HepG2 (cell line): ENCODE data around the gene SULT2B1. TPM values are rescaled to one million over a fixed set of nuclear protein-coding genes. Genes with fewer than 3 reads are reported as not detected.
A peak's percentile ranks its signal among the peaks of the same experiment; 100 is the strongest.

Experiments
- AKNA ChIP-seq: sonication (generic); formaldehyde crosslinking; IDR thresholded peaks from 2 replicates; pipeline ENCODE4 v1.4.0; 2020; ENCODE audit warnings: missing genetic modification reagents, borderline replicate concordance
- ARID2 ChIP-seq: sonication (generic); formaldehyde crosslinking; IDR thresholded peaks from 2 replicates; pipeline ENCODE4 v1.8.1; 2022; ENCODE audit warnings: mild to moderate bottlenecking, missing genetic modification reagents, borderline replicate concordance
- DMAP1 ChIP-seq: IDR thresholded peaks from 2 replicates; pipeline ENCODE4 v1.6.1; 2016
- ELF3 ChIP-seq: IDR thresholded peaks from 2 replicates; pipeline ENCODE4 v1.6.1; 2016; ENCODE audit warnings: missing genetic modification reagents, missing compliant biosample characterization
- GTF2F1 ChIP-seq: fragments of 150-350 bp; IDR thresholded peaks from 2 replicates; pipeline ENCODE4 v1.6.1; 2014; ENCODE audit warnings: low read length
- HDAC6 ChIP-seq: fragments of 200-600 bp; sonication (generic); IDR thresholded peaks from 2 replicates; pipeline ENCODE4 v1.7.0; 2017; ENCODE audit warnings: mild to moderate bottlenecking, antibody characterized with exemption, low read length, low read depth
- HMG20B ChIP-seq: conservative IDR thresholded peaks from 2 replicates; pipeline ENCODE4 v1.6.1; 2016; ENCODE audit warnings: missing genetic modification reagents, missing compliant biosample characterization
- JARID2 ChIP-seq: sonication (generic); formaldehyde crosslinking; IDR thresholded peaks from 2 replicates; pipeline ENCODE4 v1.8.1; 2023; ENCODE audit warnings: missing genetic modification reagents, inconsistent platforms; ENCODE audit not compliant: insufficient replicate concordance
- MAFG ChIP-seq: sonication (generic); formaldehyde crosslinking; IDR thresholded peaks from 2 replicates; pipeline ENCODE4 v1.5.1; 2020; ENCODE audit warnings: mild to moderate bottlenecking, missing genetic modification reagents
- MAFK ChIP-seq, 2 experiments: IDR thresholded peaks in 1 of 2; conservative IDR thresholded peaks in 1 of 2; 2 replicates each; pipeline ENCODE4 v1.6.1; 2011; ENCODE audit warnings: improper control_type of control experiment in 2 of 2, low read length in 2 of 2
- MYNN ChIP-seq: sonication (generic); formaldehyde crosslinking; IDR thresholded peaks from 2 replicates; pipeline ENCODE4 v1.4.0; 2020; ENCODE audit warnings: mild to moderate bottlenecking, low read depth, missing genetic modification reagents
- ZBTB40 ChIP-seq, 2 experiments: fragments of 450-650 bp in 1 of 2; sonication (generic) in 1 of 2; formaldehyde crosslinking in 1 of 2; IDR thresholded peaks; 2 replicates each; pipeline versions ENCODE4 v1.6.1 to v1.8.0; 2016 to 2022; ENCODE audit warnings: antibody characterized with exemption in 1 of 2, mild to moderate bottlenecking in 1 of 2, missing genetic modification reagents in 1 of 2
- polyA plus RNA-seq, 8 experiments: library from polyadenylated mRNA; depleted of rRNA in 3 of 8; stranded (reverse) in 7 of 8; unstranded in 1 of 8; fragments of >200 nt; fragmentation: Illumina TruSeq in 4 of 8; extraction: Trizol in 4 of 8; gene quantifications; 2 replicates each; pipeline versions ENCODE4 v1.2.1 to v1.2.3, GENCODE V29; 2011 to 2016; ENCODE audit warnings: low read depth in 4 of 8, missing spikeins in 1 of 8, mixed read lengths in 1 of 8; ENCODE audit not compliant: insufficient read depth in 1 of 8
- total RNA-seq, 5 experiments: library from RNA; depleted of rRNA; stranded (reverse); fragments of >200 nt; fragmentation: Illumina TruSeq; extraction: Trizol; gene quantifications; 2 replicates each; pipeline ENCODE4 v1.2.3, GENCODE V29; 2016; ENCODE audit warnings: low read depth in 1 of 5
- TF ChIP-seq, protein P1 (sequence below): sonication (generic); formaldehyde crosslinking; IDR thresholded peaks from 2 replicates; pipeline ENCODE4 v1.8.0; 2022; ENCODE audit warnings: mild to moderate bottlenecking, missing genetic modification reagents, borderline replicate concordance

The SULT2B1 gene
- total and polyA plus RNA-seq, 2 of the 13 experiments (the other 11 are each of a cell fraction or from before 2014, with no cell fraction given) = 0.13 TPM; not detected in 1

DNA sequence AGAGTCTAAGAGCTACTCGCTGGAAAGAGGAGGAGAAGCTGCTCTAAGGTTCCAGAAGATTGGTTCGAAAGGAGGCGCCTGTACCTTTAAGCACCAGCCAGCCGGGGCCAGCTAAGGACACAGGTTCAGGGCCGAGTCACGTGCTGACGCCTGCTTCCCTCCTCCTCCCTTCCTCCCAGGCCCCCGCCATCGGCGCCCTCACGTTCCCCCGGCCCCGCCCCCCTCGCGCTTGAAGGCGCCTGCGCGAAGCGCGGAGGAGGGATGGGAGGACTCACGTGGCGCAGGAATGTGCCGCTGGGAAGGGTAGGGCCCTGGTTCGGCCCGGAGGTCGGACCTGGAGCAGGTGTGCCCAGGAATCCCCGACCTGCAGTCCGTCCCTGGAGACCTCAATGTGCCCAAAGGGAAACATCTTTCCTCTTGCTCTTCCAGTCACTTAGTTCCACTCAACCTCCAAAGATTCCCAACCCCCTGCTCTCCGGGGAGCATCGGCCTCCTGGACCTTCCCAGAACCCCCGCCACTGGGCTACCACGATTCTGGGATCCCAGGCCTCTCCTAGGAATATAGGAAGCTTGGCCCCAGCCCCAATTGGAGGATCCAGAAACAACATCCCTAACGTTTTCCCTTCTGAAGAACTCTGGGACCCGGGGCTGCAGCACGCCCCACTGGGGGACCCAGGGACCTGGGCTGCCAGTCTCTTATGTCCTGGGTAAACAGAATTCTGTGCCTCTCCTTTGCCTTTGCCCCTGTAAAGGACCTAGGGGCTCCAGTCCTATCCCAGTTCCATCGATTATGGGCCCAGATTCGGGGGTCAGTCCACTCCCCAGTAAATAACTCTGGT, 82.7 kb downstream of the SULT2B1 start (continued):
- no peak for TF ChIP-seq MYNN (CRISPR knock-in tag)
- no peak for TF ChIP-seq GTF2F1
- TF ChIP-seq JARID2 (CRISPR knock-in tag) = no peak
- no peak for TF ChIP-seq MAFG
- peak; percentile 58 for TF ChIP-seq ELF3 (CRISPR knock-in tag)
- TF ChIP-seq ARID2 (CRISPR knock-in tag) = no peak
- no peak for TF ChIP-seq MAFK (conservative IDR thresholded peaks at IDR 0.05 in 1 of 2, IDR thresholded peaks at IDR 0.05 in 1 of 2; ENCODE audit: low read length in 2 of 2)
- no peak for TF ChIP-seq HDAC6
- no peak for TF ChIP-seq HMG20B
- TF ChIP-seq AKNA (CRISPR knock-in tag) = no peak
- TF ChIP-seq, protein P1, sequence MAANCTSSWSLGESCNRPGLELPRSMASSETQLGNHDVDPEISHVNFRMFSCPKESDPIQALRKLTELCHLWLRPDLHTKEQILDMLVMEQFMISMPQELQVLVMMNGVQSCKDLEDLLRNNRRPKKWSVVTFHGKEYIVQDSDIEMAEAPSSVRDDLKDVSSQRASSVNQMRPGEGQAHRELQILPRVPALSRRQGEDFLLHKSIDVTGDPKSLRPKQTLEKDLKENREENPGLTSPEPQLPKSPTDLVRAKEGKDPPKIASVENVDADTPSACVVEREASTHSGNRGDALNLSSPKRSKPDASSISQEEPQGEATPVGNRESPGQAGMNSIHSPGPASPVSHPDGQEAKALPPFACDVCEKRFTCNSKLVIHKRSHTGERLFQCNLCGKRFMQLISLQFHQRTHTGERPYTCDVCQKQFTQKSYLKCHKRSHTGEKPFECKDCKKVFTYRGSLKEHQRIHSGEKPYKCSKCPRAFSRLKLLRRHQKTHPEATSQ = no peak
- TF ChIP-seq DMAP1 = peak; percentile 61
- TF ChIP-seq ZBTB40 (IDR thresholded peaks at IDR 0.05) = no peak
- TF ChIP-seq ZBTB40 (CRISPR knock-in tag; IDR thresholded peaks at IDR 0.05) = no peak
